ENCODE data around the gene DNAH17. TPM values are rescaled to one million over a fixed set of nuclear protein-coding genes. Genes with fewer than 3 reads are reported as not detected.

Gene DNAH17
- total and polyA plus RNA-seq, 7 donors, result 0.04 to 3.5 (median 0.08) TPM

DNA sequence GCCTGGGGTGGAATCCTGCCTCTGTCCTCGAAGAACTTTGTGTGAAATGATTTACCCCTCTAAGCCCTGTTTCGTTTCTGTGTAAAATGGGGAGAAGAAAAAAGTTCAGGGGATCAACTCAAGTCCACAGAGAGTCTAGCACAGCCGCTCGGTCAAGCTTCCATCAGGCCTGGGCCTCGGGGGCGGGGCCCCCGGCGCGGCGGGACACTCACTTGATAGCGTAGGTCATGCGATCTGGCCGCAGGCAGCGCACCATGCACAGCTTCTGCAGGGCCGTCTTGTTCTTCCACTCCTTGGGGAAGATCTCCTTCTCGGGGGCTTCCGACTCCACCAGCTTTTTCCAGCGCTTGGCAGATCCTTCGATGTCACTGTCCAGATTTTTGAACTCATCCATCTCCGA lies 132.8 kb downstream of the DNAH17 start:
- intact Hi-C loops (cut with DNase I), result no loop called here
- Histone ChIP-seq H3K36me3 (ENCODE audit: insufficient read depth in 1 of 2, low read depth in 1 of 2) (no peaks in the 10 kb centered on the region), H3K27ac (no peak overlapping the region), H3K4me3 (no peak overlapping the region), H3K4me1 (peaks cover 14% of the 10 kb centered on the region), H3K27me3 (ENCODE audit: insufficient read depth in 3 of 3, low read length in 2 of 3) (no peaks in the 10 kb centered on the region), H3K9me3 (no peaks in the 10 kb centered on the region)
- no peak for ATAC-seq
- WGBS, 3 donors, result 83 to 87% (median 86%) methylated on average over 20 of the region's 20 CpGs
- TF ChIP-seq, protein P1, sequence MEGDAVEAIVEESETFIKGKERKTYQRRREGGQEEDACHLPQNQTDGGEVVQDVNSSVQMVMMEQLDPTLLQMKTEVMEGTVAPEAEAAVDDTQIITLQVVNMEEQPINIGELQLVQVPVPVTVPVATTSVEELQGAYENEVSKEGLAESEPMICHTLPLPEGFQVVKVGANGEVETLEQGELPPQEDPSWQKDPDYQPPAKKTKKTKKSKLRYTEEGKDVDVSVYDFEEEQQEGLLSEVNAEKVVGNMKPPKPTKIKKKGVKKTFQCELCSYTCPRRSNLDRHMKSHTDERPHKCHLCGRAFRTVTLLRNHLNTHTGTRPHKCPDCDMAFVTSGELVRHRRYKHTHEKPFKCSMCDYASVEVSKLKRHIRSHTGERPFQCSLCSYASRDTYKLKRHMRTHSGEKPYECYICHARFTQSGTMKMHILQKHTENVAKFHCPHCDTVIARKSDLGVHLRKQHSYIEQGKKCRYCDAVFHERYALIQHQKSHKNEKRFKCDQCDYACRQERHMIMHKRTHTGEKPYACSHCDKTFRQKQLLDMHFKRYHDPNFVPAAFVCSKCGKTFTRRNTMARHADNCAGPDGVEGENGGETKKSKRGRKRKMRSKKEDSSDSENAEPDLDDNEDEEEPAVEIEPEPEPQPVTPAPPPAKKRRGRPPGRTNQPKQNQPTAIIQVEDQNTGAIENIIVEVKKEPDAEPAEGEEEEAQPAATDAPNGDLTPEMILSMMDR (IDR thresholded peaks at IDR 0.05), result no peak
- DNase-seq, result no peak

DNA sequence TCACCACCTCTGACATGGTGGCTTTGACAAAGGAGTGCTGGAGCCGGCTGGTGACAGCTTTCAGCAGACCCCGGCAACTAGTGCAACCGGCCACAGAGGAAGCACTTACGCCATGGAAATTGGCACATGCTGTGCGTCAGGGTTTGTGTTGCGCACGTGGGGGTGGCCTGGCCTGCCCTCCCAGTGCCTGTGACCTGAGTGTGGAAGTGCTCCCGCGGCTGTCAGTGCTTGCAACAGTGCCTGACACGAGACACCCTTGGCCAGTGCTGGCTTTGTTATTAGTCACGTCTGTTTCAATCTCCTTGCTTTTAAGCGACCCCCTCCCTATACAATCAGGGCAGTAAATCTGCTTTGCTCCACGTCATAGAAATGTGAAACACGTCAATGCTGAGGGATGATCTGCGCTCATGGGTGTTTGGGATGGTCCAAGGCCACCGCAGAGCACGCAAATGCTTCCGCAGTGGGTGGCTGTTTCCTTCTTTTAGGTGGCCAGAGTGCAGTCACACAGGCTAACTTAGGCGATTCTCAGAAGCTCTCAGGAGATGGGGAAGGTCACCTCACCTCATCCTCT lies 134.5 kb downstream of the DNAH17 start:
- Histone ChIP-seq H3K4me1 (peaks cover 14% of the 10 kb centered on the region), H3K27ac (peak overlapping the region; percentile 55), H3K27me3 (ENCODE audit: insufficient read depth in 3 of 3, low read length in 2 of 3) (no peaks in the 10 kb centered on the region), H3K9me3 (no peaks in the 10 kb centered on the region), H3K36me3 (ENCODE audit: insufficient read depth in 1 of 2, low read depth in 1 of 2) (no peaks in the 10 kb centered on the region), H3K4me3 (no peak overlapping the region)
- DNase-seq (peak; percentile 82 to 92), ATAC-seq (peak; percentile 90 to 96 (median 93))
- TF ChIP-seq, protein P1 (IDR thresholded peaks at IDR 0.05), result no peak
- WGBS, 3 donors, result 28 to 38% (median 28%) methylated on average over 19 of the region's 19 CpGs
- intact Hi-C loops (cut with DNase I), result no loop called here

DNA sequence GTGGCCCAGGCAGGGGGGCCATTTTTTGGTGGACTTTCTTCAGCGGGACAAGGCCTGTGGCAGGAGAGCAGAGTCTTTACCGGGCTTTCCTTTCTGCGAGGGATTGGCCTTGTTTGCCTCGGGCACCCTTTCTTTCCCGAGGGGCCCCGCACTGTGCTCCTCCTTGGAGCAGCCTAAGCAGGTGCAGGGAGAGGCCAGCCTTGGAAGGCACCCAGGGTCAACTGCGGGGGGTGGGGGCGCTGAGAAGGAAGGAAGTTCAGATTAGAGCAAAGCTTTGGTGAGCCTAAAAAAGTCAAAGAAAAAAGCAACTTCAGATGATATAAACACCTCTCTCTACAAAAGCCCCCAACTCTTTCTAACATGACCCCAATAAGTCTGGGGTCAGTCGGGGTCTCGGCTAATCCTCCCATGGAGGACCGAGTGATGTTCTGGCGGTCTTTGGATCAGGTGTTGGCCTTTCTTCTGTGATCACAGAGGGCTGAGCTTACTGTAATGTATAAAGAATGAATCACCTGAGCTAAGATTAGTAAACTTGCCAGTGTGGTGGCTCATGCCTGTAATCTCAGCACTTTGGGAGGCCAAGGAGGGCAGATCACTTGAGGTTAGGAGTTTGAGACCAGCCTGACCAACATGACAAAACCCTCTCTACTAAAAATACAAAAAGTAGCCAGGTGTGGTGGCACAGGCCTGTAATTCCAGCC lies 135.8 kb downstream of the DNAH17 start:
- peak in 1 of 4 donors; percentile 47 for ATAC-seq
- peaks cover 14% of the 10 kb centered on the region for H3K4me1 ChIP-seq
- no peak for DNase-seq
- TF ChIP-seq, protein P1 (IDR thresholded peaks at IDR 0.05), result no peak
- no peaks in the 10 kb centered on the region for H3K9me3 ChIP-seq
- H3K4me3 ChIP-seq, result no peak overlapping the region
- H3K36me3 ChIP-seq (ENCODE audit: insufficient read depth in 1 of 2, low read depth in 1 of 2), result no peaks in the 10 kb centered on the region
- H3K27me3 ChIP-seq (ENCODE audit: insufficient read depth in 3 of 3, low read length in 2 of 3), result peaks cover 0 to 4% (median 0%) of the 10 kb centered on the region in 3 donors
- 58 to 67% (median 66%) methylated on average over 11 to 12 of the region's 12 CpGs for WGBS, 3 donors
- no peak overlapping the region for H3K27ac ChIP-seq
- intact Hi-C loops (cut with DNase I), result no loop called here

DNA sequence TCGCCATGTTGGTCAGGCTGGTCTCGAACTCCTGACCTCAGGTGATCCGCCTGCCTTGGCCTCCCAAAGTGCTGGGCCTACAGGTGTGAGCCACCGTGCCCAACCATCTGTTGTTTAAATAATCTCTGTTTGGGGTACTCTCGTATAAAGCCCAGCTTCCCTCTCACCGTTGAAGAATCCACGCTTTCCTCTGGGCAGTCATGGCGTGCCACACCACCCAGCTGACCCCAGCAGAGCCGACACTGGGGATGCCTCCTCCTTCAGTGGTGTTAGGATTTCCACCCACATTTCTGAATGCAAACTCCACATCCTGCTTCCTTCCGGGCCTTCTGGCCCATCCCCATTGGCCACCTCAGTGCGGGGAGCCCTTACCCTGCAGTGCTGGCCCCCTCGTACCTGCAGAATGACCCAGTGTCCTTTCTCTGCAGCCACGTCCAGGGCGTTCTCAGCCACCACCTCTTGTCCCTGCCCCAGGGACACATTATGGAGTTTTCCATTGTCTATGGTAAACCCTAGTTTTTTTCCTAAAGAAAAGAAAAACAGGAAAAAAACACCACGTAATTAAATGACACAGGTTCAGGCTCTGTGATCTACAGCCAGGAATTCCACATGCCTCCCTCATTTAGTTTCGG lies 138.4 kb downstream of the DNAH17 start:
- Histone ChIP-seq H3K4me1 (peaks cover 14% of the 10 kb centered on the region), H3K36me3 (ENCODE audit: insufficient read depth in 1 of 2, low read depth in 1 of 2) (no peaks in the 10 kb centered on the region), H3K27me3 (ENCODE audit: insufficient read depth in 3 of 3, low read length in 2 of 3) (peaks cover 0 to 4% (median 0%) of the 10 kb centered on the region in 3 donors), H3K9me3 (no peaks in the 10 kb centered on the region), H3K4me3 (no peak overlapping the region), H3K27ac (no peak overlapping the region)
- TF ChIP-seq, protein P1 (IDR thresholded peaks at IDR 0.05), result no peak
- no peak for DNase-seq
- no peak for ATAC-seq
- WGBS, 3 donors, result 73 to 74% (median 74%) methylated on average over 16 of the region's 16 CpGs
- intact Hi-C loops (cut with DNase I), result no loop called here

Data from psoas muscle (tissue), 8 donors.